ENCODE measurements around the gene FRK.
"Not testable (repeated sequence)": the region's sequence is repeated elsewhere in the genome, so short reads cannot be mapped to it uniquely, and the experiment has no call there.

The FRK gene

DNA sequence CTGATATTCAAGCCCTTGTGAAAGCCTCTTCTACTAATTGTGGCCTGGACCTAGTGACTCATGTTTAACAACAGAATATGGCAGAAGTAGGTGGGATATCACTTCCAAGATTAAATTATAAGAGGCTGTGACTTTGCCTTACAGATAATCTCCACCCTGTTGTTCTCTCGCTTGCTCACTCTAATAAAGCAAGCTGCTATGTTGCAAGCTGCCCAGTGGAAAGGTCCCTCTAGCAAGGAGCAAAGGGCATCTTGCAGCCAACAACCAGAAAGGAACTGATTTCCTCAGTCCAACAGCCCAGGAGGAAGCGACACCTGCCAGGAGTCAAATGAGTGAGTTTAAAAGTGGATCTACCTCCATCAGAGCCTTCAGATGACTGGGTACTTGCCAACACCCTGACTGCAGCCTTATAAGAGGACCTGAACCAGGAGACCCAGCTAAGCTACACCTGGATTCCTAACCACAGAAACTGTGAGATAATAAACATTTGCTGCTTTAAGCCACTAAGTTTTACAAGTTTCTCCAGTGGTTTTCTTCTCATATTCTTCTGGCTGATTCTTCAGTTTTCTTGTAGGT is 112.6 kb downstream of the FRK start:
- no peaks in the 10 kb centered on the region for H3K27me3 ChIP-seq (replicated peaks; ENCODE audit: control insufficient read depth, insufficient read depth, low read length)
- H3K36me3 ChIP-seq (ENCODE audit: control insufficient read depth, insufficient read depth, low read length), result no peaks in the 10 kb centered on the region
- H3K4me3 ChIP-seq (replicated peaks; ENCODE audit: low read depth, low read length), result no peak overlapping the region
- no peak for DNase-seq (ENCODE audit: extremely low read depth, insufficient read length)
- no peak for TF ChIP-seq CTCF (IDR thresholded peaks at IDR 0.05; ENCODE audit: insufficient read depth, low read length, poor library complexity, severe bottlenecking)

DNA sequence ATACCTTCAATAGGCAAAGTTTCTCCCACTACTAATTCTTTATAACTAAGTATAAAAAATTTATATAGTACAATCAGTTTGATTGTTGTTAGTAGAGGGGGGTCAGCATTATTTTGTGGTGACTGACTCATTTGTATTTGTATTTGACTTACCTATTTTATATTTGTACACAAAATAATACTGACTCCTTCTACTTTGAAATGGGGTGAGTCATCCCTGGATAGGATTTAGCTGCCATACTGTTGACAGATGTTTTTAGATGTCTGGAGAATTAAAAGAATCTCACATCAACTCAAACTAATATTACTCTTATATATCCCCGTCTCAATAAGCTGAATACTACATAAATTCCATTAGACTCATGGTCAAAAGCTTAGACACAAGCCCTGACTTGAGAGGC is 114.9 kb downstream of the FRK start:
- no peak overlapping the region for H3K4me3 ChIP-seq (replicated peaks; ENCODE audit: low read depth, low read length)
- DNase-seq (ENCODE audit: extremely low read depth, insufficient read length), result no peak
- H3K36me3 ChIP-seq (ENCODE audit: control insufficient read depth, insufficient read depth, low read length), result no peaks in the 10 kb centered on the region; the same call in 1 of the 2 replicates
- TF ChIP-seq CTCF (IDR thresholded peaks at IDR 0.05; ENCODE audit: insufficient read depth, low read length, poor library complexity, severe bottlenecking), result no peak
- H3K27me3 ChIP-seq (replicated peaks; ENCODE audit: control insufficient read depth, insufficient read depth, low read length), result no peaks in the 10 kb centered on the region

DNA sequence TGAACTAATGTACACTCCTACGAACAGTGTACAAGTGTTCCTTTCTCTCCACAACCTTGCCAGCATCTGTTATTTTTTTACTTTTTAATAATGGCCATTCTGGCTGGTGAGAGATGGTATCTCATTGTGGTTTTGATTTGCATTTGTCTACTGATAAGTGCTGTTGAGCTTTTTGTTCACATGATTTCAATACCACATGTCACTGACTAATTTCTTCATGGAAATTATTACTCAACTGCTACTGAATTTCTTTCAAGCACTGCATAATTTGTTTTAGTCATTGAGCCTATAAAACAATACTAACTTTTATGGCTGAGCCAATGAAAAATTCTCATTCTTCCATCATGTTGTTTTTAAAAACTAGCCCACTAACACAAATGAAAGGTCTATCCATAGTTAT is 115.4 kb downstream of the FRK start:
- Histone ChIP-seq H3K4me3 (replicated peaks; ENCODE audit: low read depth, low read length) (no peak overlapping the region), H3K27me3 (replicated peaks; ENCODE audit: control insufficient read depth, insufficient read depth, low read length) (no peaks in the 10 kb centered on the region), H3K36me3 (ENCODE audit: control insufficient read depth, insufficient read depth, low read length) (no peaks in the 10 kb centered on the region; the same call in 1 of the 2 replicates)
- DNase-seq (ENCODE audit: extremely low read depth, insufficient read length), result no peak
- no peak for TF ChIP-seq CTCF (IDR thresholded peaks at IDR 0.05; ENCODE audit: insufficient read depth, low read length, poor library complexity, severe bottlenecking)

DNA sequence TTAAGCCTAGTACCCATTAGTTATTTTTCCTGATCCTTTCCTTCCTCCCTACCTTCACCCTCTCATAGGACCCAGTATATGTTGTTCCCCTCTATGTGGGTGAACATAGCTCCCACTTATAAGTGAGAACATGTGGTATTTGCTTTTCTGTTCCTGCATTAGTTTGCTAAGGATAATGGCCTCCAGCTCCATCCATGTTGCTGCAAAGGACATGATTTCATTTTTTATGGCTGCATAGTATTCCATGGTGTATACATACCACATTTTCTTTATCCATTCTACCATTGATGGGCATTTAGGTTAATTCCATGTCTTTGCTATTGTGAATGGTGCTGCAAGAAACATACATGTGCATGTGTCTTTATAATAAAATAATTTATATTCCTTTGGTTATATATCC is 115.9 kb downstream of the FRK start:
- not testable (repeated sequence) for H3K36me3 ChIP-seq (ENCODE audit: control insufficient read depth, insufficient read depth, low read length); H3K4me3 ChIP-seq (replicated peaks; ENCODE audit: low read depth, low read length); H3K27me3 ChIP-seq (replicated peaks; ENCODE audit: control insufficient read depth, insufficient read depth, low read length); DNase-seq (ENCODE audit: extremely low read depth, insufficient read length)

- DNase-seq (ENCODE audit: extremely low read depth, insufficient read length); H3K4me3 ChIP-seq (replicated peaks; ENCODE audit: low read depth, low read length); H3K36me3 ChIP-seq (ENCODE audit: control insufficient read depth, insufficient read depth, low read length); H3K27me3 ChIP-seq (replicated peaks; ENCODE audit: control insufficient read depth, insufficient read depth, low read length): not testable (repeated sequence)
These were observed 123.2 kb downstream of the FRK start for GRCh38 chr6:115937502-115937901.

- DNase-seq (ENCODE audit: extremely low read depth, insufficient read length), result no peak
- Histone ChIP-seq H3K4me3 (replicated peaks; ENCODE audit: low read depth, low read length) (no peak overlapping the region), H3K27me3 (replicated peaks; ENCODE audit: control insufficient read depth, insufficient read depth, low read length) (no peaks in the 10 kb centered on the region), H3K36me3 (ENCODE audit: control insufficient read depth, insufficient read depth, low read length) (no peaks in the 10 kb centered on the region)
- TF ChIP-seq CTCF (IDR thresholded peaks at IDR 0.05; ENCODE audit: insufficient read depth, low read length, poor library complexity, severe bottlenecking), result no peak
These were observed 125.3 kb downstream of the FRK start for GRCh38 chr6:115935361-115935760.

- H3K27me3 ChIP-seq (replicated peaks; ENCODE audit: control insufficient read depth, insufficient read depth, low read length), result no peaks in the 10 kb centered on the region
- H3K36me3 ChIP-seq (ENCODE audit: control insufficient read depth, insufficient read depth, low read length), result no peaks in the 10 kb centered on the region
- DNase-seq (ENCODE audit: extremely low read depth, insufficient read length), result no peak
- no peak overlapping the region for H3K4me3 ChIP-seq (replicated peaks; ENCODE audit: low read depth, low read length)
- TF ChIP-seq CTCF (IDR thresholded peaks at IDR 0.05; ENCODE audit: insufficient read depth, low read length, poor library complexity, severe bottlenecking), result no peak
These were observed 125.9 kb downstream of the FRK start for GRCh38 chr6:115934829-115935228.

Measured in GM06990 (cell line).